A549 (cell line): ENCODE measurements around the gene SLC19A1. TPM values are rescaled to one million over a fixed set of nuclear protein-coding genes. Genes with fewer than 3 reads are reported as not detected.

Experiments
- ATAC-seq, 2 experiments: fragments of 200-7000 bp in 1 of 2; fragments of >200 bp in 1 of 2; cut with Nextera tagmentation in 1 of 2; cut with Tn5 transposase in 1 of 2; 3 replicates each; pipeline versions ENCODE4 v1.8.0 to v1.9.1; 2018 to 2020; ENCODE audit warnings: mild to moderate bottlenecking in 1 of 2, moderate library complexity in 1 of 2
- CTCF ChIA-PET: fragments of 300-600 bp; sonication (Branson Sonifier 250); formaldehyde crosslinking; extraction: SDS; loops from one replicate; lab custom pipeline; 2021; ENCODE audit warnings: antibody characterized with exemption, inconsistent platforms; lab: Yijun Ruan, JAX
- POLR2A ChIA-PET: fragments of 350-600 bp; formaldehyde crosslinking; extraction: SDS; loops from one replicate; lab custom pipeline; 2021; ENCODE audit warnings: antibody characterized with exemption, inconsistent platforms; lab: Yijun Ruan, JAX
- DNase-seq, 2 experiments: peaks; one replicate each; pipeline versions ENCODE4 v3.0.0 to v3.0.0-alpha.2; 2011 to 2016; ENCODE audit warnings: low read depth in 1 of 2, low spot score in 1 of 2
- FAIRE-seq: peaks from 2 replicates; lab custom pipeline; 2011; peaks lifted over from hg19 to GRCh38; lab: Jason Lieb, UNC
- H3K27ac ChIP-seq, 2 experiments: fragments of >200 bp; sonication (Bioruptor Twin); formaldehyde crosslinking; 3 replicates each; pipeline ENCODE4 v1.5.1; 2016 to 2017
- H3K4me1 ChIP-seq: fragments of >200 bp; sonication (Bioruptor Twin); formaldehyde crosslinking; 3 replicates; pipeline ENCODE4 v1.6.1; 2016
- H3K4me2 ChIP-seq: fragments of >200 bp; sonication (Bioruptor Twin); formaldehyde crosslinking; 3 replicates; pipeline ENCODE4 v1.6.1; 2016
- H3K4me3 ChIP-seq: fragments of >200 bp; sonication (Bioruptor Twin); formaldehyde crosslinking; 3 replicates; pipeline ENCODE4 v1.5.1; 2016
- H3K9me3 ChIP-seq: fragments of >200 bp; sonication (Bioruptor Twin); formaldehyde crosslinking; 3 replicates; pipeline ENCODE4 v1.6.1; 2016
- CBX2 ChIP-seq: fragments of 200-600 bp; sonication (generic); IDR thresholded peaks from 2 replicates; pipeline ENCODE4 v1.6.1; 2016; ENCODE audit warnings: low read depth, mild to moderate bottlenecking, borderline replicate concordance
- CBX8 ChIP-seq: fragments of 200-600 bp; sonication (generic); IDR thresholded peaks from 2 replicates; pipeline ENCODE4 v1.6.1; 2016
- E2F6 ChIP-seq: IDR thresholded peaks from 2 replicates; pipeline ENCODE4 v1.6.1; 2012; ENCODE audit warnings: low read depth, borderline replicate concordance
- EP300 ChIP-seq, 2 experiments: fragments of >200 bp; sonication (Bioruptor Twin); formaldehyde crosslinking; IDR thresholded peaks; 2 replicates in 1 of 2; 3 replicates in 1 of 2; pipeline ENCODE4 v1.6.1; 2016 to 2017
- ESRRA ChIP-seq: fragments of 150-350 bp; IDR thresholded peaks from 2 replicates; pipeline ENCODE4 v1.6.1; 2014; ENCODE audit warnings: mild to moderate bottlenecking, low read length, borderline replicate concordance
- HOXB5 ChIP-seq: fragments of 250-450 bp; sonication (Bioruptor Pico); IDR thresholded peaks from 2 replicates; pipeline ENCODE4 v1.5.0; 2020; ENCODE audit warnings: mild to moderate bottlenecking, moderate library complexity
- JUN ChIP-seq, 2 experiments: fragments of >200 bp; sonication (Bioruptor Twin); formaldehyde crosslinking; IDR thresholded peaks; 2 replicates in 1 of 2; 3 replicates in 1 of 2; pipeline ENCODE4 v1.6.1; 2016 to 2017
- KDM1A ChIP-seq: fragments of 200-600 bp; sonication (generic); IDR thresholded peaks from 2 replicates; pipeline ENCODE4 v1.6.1; 2016; ENCODE audit warnings: low read depth, mild to moderate bottlenecking
- MAZ ChIP-seq: fragments of 150-350 bp; IDR thresholded peaks from 2 replicates; pipeline ENCODE4 v1.6.1; 2014; ENCODE audit warnings: antibody characterized with exemption, low read depth, low read length, borderline replicate concordance
- NFE2L2 ChIP-seq: fragments of 150-350 bp; conservative IDR thresholded peaks from 2 replicates; pipeline ENCODE4 v1.6.1; 2014; ENCODE audit warnings: low read length
- NPAS2 ChIP-seq: fragments of 250-450 bp; sonication (Bioruptor Pico); IDR thresholded peaks from 2 replicates; pipeline ENCODE4 v1.8.0; 2022; ENCODE audit warnings: mild to moderate bottlenecking, moderate library complexity, borderline replicate concordance
- NR3C1 ChIP-seq: fragments of >200 bp; sonication (Bioruptor Twin); formaldehyde crosslinking; IDR thresholded peaks from 3 replicates; pipeline ENCODE4 v1.6.1; 2017
- POLR2AphosphoS2 ChIP-seq: conservative IDR thresholded peaks from 2 replicates; pipeline ENCODE4 v1.6.1; 2012; ENCODE audit warnings: low read length, improper control_type of control experiment, inconsistent platforms
- RAD21 ChIP-seq, 2 experiments: fragments of >200 bp in 1 of 2; sonication (Bioruptor Twin) in 1 of 2; formaldehyde crosslinking in 1 of 2; IDR thresholded peaks in 1 of 2; conservative IDR thresholded peaks in 1 of 2; 2 replicates in 1 of 2; 3 replicates in 1 of 2; pipeline ENCODE4 v1.6.1; 2012 to 2018; ENCODE audit warnings: inconsistent platforms in 1 of 2
- RARB ChIP-seq: fragments of 250-450 bp; sonication (Bioruptor Pico); IDR thresholded peaks from 2 replicates; pipeline ENCODE4 v1.8.0; 2021; ENCODE audit warnings: mild to moderate bottlenecking, moderate library complexity
- RFX5 ChIP-seq: fragments of 450-650 bp; IDR thresholded peaks from 2 replicates; pipeline ENCODE4 v1.7.1; 2014; ENCODE audit warnings: antibody characterized with exemption, mild to moderate bottlenecking, moderate library complexity
- RNF2 ChIP-seq: fragments of 200-600 bp; sonication (generic); IDR thresholded peaks from 2 replicates; pipeline ENCODE4 v1.6.1; 2016; ENCODE audit warnings: low read depth, mild to moderate bottlenecking, antibody characterized with exemption, moderate library complexity, borderline replicate concordance
- SMC3 ChIP-seq: fragments of >200 bp; sonication (Bioruptor Twin); formaldehyde crosslinking; IDR thresholded peaks from 3 replicates; pipeline ENCODE4 v1.6.1; 2018; ENCODE audit warnings: inconsistent platforms
- SREBF2 ChIP-seq: fragments of 450-650 bp; IDR thresholded peaks from 2 replicates; pipeline ENCODE4 v1.6.1; 2014; ENCODE audit warnings: mild to moderate bottlenecking, moderate library complexity
- ZC3H11A ChIP-seq: fragments of 450-650 bp; IDR thresholded peaks from 2 replicates; pipeline ENCODE4 v1.6.1; 2014; ENCODE audit warnings: antibody characterized with exemption, mild to moderate bottlenecking
- ZFP36 ChIP-seq: fragments of 450-650 bp; IDR thresholded peaks from 2 replicates; pipeline ENCODE4 v1.6.1; 2014; ENCODE audit warnings: borderline replicate concordance; ENCODE audit not compliant: partially characterized antibody
- ZNF302 ChIP-seq: fragments of 250-450 bp; sonication (Bioruptor Pico); IDR thresholded peaks from 2 replicates; pipeline ENCODE4 v1.9.0; 2021; ENCODE audit warnings: inconsistent platforms, mild to moderate bottlenecking, moderate library complexity
- whole genome bisulfite sequencing: methylation state at CpG from one replicate; pipeline ENCODE4 v1.1.6; 2017; ENCODE audit errors: missing lambda C conversion rate; 5-methylcytosine and 5-hydroxymethylcytosine counted together
- polyA plus RNA-seq, 4 experiments: library from polyadenylated mRNA; depleted of rRNA in 3 of 4; stranded (reverse); fragments of >200 nt; fragmentation: RNase III in 1 of 4; extraction: RNeasy Plus Mini Kit Qiagen cat#74134 plus additional on column Dnase treatment in 1 of 4; gene quantifications; 2 replicates in 3 of 4; 3 replicates in 1 of 4; pipeline ENCODE4 v1.2.3, GENCODE V29; 2011 to 2017
- TF ChIP-seq, protein P1 (sequence below): fragments of 250-450 bp; sonication (Bioruptor Pico); IDR thresholded peaks from 2 replicates; pipeline ENCODE4 v1.5.0; 2021; ENCODE audit warnings: mild to moderate bottlenecking, moderate library complexity, borderline replicate concordance
- TF ChIP-seq, protein P2 (sequence below): fragments of 250-450 bp; sonication (Bioruptor Pico); IDR thresholded peaks from 2 replicates; pipeline ENCODE4 v1.5.0; 2020; ENCODE audit warnings: low read depth, mild to moderate bottlenecking, moderate library complexity
- TF ChIP-seq, protein P3 (sequence below): fragments of >200 bp; sonication (Bioruptor Twin); formaldehyde crosslinking; IDR thresholded peaks from 3 replicates; pipeline ENCODE4 v1.6.1; 2016
- TF ChIP-seq, protein P4 (sequence below): fragments of 200-600 bp; sonication (generic); IDR thresholded peaks from 2 replicates; pipeline ENCODE4 v1.6.1; 2016; ENCODE audit warnings: antibody characterized with exemption, mild to moderate bottlenecking, moderate library complexity

The SLC19A1 gene
- polyA plus RNA-seq, 2 of the 4 experiments (the other 2 are of a cell fraction) = 9.8 to 14.0 TPM

- no peak overlapping the region for H3K4me3 ChIP-seq
- no peak for ATAC-seq
- peaks cover 38% of the 10 kb centered on the region for H3K4me1 ChIP-seq
- CTCF ChIA-PET = interaction anchor here (1.0 kb wide), 1 partner anchor 173 kb away, joined by 3 read pairs; no protein-coding TSS in a partner anchor
- H3K9me3 ChIP-seq = peaks cover 7% of the 10 kb centered on the region; the same call in 2 of the 3 replicates
- DNase-seq = no peak
- no peak overlapping the region for H3K4me2 ChIP-seq
- 85% methylated on average over 12 of the region's 16 CpGs for WGBS
- no peak overlapping the region for H3K27ac ChIP-seq
- TF ChIP-seq CBX8 (no peak), ZFP36 (no peak), CBX2 (no peak), RFX5 (no peak), POLR2AphosphoS2 (no peak), ESRRA (no peak)
- TF ChIP-seq, protein P1, sequence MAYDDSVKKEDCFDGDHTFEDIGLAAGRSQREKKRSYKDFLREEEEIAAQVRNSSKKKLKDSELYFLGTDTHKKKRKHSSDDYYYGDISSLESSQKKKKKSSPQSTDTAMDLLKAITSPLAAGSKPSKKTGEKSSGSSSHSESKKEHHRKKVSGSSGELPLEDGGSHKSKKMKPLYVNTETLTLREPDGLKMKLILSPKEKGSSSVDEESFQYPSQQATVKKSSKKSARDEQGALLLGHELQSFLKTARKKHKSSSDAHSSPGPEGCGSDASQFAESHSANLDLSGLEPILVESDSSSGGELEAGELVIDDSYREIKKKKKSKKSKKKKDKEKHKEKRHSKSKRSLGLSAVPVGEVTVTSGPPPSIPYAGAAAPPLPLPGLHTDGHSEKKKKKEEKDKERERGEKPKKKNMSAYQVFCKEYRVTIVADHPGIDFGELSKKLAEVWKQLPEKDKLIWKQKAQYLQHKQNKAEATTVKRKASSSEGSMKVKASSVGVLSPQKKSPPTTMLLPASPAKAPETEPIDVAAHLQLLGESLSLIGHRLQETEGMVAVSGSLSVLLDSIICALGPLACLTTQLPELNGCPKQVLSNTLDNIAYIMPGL (CRISPR knock-in tag) = no peak
- TF ChIP-seq, all 56 proteins: peak for 0
- FAIRE-seq = no peak
- POLR2A ChIA-PET = no interaction called here
Measured at GRCh38 chr21:45465105-45465504, 77.1 kb downstream of the SLC19A1 start.

DNA sequence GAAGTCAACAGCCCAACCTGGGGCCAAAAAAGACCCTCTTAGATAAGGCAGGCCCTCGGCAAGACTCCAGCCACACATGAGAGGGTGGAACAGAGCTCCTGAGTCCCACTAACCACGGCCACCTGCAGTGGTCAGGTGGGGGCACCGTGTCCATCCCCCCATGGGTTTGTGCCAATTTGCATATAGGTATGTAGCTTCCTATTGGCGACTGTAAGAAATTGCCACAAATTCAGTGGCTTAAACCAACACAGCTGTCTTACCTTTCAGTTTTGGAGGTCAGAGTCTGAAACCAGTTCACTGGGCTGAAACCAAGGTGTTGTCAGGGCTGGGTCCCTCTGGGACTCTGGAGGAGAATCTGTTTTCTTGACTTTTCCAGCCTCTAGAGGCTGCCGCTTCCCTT lies 77.9 kb downstream of the SLC19A1 start:
- WGBS = 93% methylated on average over 3 of the region's 5 CpGs
- H3K27ac ChIP-seq = no peak overlapping the region
- ATAC-seq (no peak), DNase-seq (no peak), FAIRE-seq (no peak)
- no peak overlapping the region for H3K4me2 ChIP-seq
- H3K4me1 ChIP-seq = peaks cover 34% of the 10 kb centered on the region
- H3K9me3 ChIP-seq = peaks cover 7% of the 10 kb centered on the region; the same call in 2 of the 3 replicates
- POLR2A ChIA-PET = no interaction called here
- CTCF ChIA-PET = interaction anchor here (1.0 to 1.3 kb wide), 3 partner anchors 14 to 326 kb away, joined by 3 to 4 read pairs (median 3); no protein-coding TSS in a partner anchor
- TF ChIP-seq RAD21 (conservative IDR thresholded peaks at IDR 0.05 in 1 of 2, IDR thresholded peaks at IDR 0.05 in 1 of 2) (no peak), NFE2L2 (no peak), SREBF2 (no peak), RFX5 (no peak), NPAS2 (no peak), ZC3H11A (no peak), E2F6 (no peak), NR3C1 (no peak), HOXB5 (CRISPR knock-in tag) (no peak), KDM1A (no peak), JUN (IDR thresholded peaks at IDR 0.05) (no peak), EP300 (IDR thresholded peaks at IDR 0.05) (no peak), RNF2 (no peak), ZNF302 (CRISPR knock-in tag) (no peak), RARB (CRISPR knock-in tag) (no peak), MAZ (no peak), SMC3 (no peak)
- TF ChIP-seq, protein P2, sequence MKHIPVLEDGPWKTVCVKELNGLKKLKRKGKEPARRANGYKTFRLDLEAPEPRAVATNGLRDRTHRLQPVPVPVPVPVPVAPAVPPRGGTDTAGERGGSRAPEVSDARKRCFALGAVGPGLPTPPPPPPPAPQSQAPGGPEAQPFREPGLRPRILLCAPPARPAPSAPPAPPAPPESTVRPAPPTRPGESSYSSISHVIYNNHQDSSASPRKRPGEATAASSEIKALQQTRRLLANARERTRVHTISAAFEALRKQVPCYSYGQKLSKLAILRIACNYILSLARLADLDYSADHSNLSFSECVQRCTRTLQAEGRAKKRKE (CRISPR knock-in tag) = no peak
- TF ChIP-seq, protein P3, sequence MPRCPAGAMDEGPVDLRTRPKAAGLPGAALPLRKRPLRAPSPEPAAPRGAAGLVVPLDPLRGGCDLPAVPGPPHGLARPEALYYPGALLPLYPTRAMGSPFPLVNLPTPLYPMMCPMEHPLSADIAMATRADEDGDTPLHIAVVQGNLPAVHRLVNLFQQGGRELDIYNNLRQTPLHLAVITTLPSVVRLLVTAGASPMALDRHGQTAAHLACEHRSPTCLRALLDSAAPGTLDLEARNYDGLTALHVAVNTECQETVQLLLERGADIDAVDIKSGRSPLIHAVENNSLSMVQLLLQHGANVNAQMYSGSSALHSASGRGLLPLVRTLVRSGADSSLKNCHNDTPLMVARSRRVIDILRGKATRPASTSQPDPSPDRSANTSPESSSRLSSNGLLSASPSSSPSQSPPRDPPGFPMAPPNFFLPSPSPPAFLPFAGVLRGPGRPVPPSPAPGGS = no peak
- TF ChIP-seq, protein P4, sequence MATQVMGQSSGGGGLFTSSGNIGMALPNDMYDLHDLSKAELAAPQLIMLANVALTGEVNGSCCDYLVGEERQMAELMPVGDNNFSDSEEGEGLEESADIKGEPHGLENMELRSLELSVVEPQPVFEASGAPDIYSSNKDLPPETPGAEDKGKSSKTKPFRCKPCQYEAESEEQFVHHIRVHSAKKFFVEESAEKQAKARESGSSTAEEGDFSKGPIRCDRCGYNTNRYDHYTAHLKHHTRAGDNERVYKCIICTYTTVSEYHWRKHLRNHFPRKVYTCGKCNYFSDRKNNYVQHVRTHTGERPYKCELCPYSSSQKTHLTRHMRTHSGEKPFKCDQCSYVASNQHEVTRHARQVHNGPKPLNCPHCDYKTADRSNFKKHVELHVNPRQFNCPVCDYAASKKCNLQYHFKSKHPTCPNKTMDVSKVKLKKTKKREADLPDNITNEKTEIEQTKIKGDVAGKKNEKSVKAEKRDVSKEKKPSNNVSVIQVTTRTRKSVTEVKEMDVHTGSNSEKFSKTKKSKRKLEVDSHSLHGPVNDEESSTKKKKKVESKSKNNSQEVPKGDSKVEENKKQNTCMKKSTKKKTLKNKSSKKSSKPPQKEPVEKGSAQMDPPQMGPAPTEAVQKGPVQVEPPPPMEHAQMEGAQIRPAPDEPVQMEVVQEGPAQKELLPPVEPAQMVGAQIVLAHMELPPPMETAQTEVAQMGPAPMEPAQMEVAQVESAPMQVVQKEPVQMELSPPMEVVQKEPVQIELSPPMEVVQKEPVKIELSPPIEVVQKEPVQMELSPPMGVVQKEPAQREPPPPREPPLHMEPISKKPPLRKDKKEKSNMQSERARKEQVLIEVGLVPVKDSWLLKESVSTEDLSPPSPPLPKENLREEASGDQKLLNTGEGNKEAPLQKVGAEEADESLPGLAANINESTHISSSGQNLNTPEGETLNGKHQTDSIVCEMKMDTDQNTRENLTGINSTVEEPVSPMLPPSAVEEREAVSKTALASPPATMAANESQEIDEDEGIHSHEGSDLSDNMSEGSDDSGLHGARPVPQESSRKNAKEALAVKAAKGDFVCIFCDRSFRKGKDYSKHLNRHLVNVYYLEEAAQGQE = no peak
- no peak overlapping the region for H3K4me3 ChIP-seq
